WTC11 (cell line): Measurements from ENCODE around the gene ATP6V0E1. TPM values are rescaled to one million over a fixed set of nuclear protein-coding genes. Genes with fewer than 3 reads are reported as not detected.

Source experiments
- ATAC-seq: fragments of 200-7000 bp; cut with Tn5 transposase; 2 replicates; pipeline ENCODE4 v1.10.0; 2021; ENCODE audit warnings: mild to moderate bottlenecking, moderate library complexity
- CTCF ChIA-PET: fragments of 300-600 bp; sonication (Branson Sonifier 250); formaldehyde crosslinking; loops from one replicate; lab custom pipeline; 2021; ENCODE audit warnings: antibody characterized with exemption; lab: Charles Lee
- POLR2A ChIA-PET: fragments of 350-600 bp; sonication (Branson Sonifier 250); formaldehyde crosslinking; loops from one replicate; lab custom pipeline; 2021; ENCODE audit warnings: antibody characterized with exemption; lab: Charles Lee
- DNase-seq: peaks from one replicate; pipeline ENCODE4 v3.0.0; 2021; ENCODE audit warnings: low spot score
- H3K27ac Mint-ChIP-seq: 2 replicates; pipeline ENCODE4 v1.8.0; 2021; ENCODE audit warnings: mixed read lengths
- H3K27me3 Mint-ChIP-seq: 2 replicates; pipeline ENCODE4 v1.8.0; 2021; ENCODE audit warnings: low read depth, mild to moderate bottlenecking, moderate library complexity, mixed read lengths
- H3K36me3 Mint-ChIP-seq: 2 replicates; pipeline ENCODE4 v1.8.0; 2021; ENCODE audit warnings: mixed read lengths
- H3K4me1 Mint-ChIP-seq: 2 replicates; pipeline ENCODE4 v1.8.0; 2022; ENCODE audit warnings: mixed read lengths
- H3K4me3 Mint-ChIP-seq: 2 replicates; pipeline ENCODE4 v1.8.0; 2021; ENCODE audit warnings: mild to moderate bottlenecking, moderate library complexity, mixed read lengths
- H3K9me3 Mint-ChIP-seq: 2 replicates; pipeline ENCODE4 v1.8.0; 2021; ENCODE audit warnings: mixed read lengths
- AFF4 ChIP-seq: sonication (generic); formaldehyde crosslinking; IDR thresholded peaks from 2 replicates; pipeline ENCODE4 v1.8.1; 2023; ENCODE audit warnings: mild to moderate bottlenecking, missing genetic modification reagents, borderline replicate concordance
- ATF1 ChIP-seq: sonication (generic); formaldehyde crosslinking; IDR thresholded peaks from 2 replicates; pipeline ENCODE4 v1.8.1; 2023; ENCODE audit warnings: mild to moderate bottlenecking, moderate library complexity, missing genetic modification reagents
- ELF4 ChIP-seq: sonication (generic); formaldehyde crosslinking; IDR thresholded peaks from 2 replicates; pipeline ENCODE4 v1.8.1; 2022; ENCODE audit warnings: low read depth, mild to moderate bottlenecking, moderate library complexity, missing genetic modification reagents
- ERG ChIP-seq: fragments of 250-450 bp; sonication (Bioruptor Pico); IDR thresholded peaks from 2 replicates; pipeline ENCODE4 v1.8.0; 2021; ENCODE audit warnings: mild to moderate bottlenecking
- ESRRA ChIP-seq: sonication (generic); formaldehyde crosslinking; IDR thresholded peaks from 2 replicates; pipeline ENCODE4 v1.8.1; 2022; ENCODE audit warnings: mild to moderate bottlenecking, missing genetic modification reagents, borderline replicate concordance
- FOXP4 ChIP-seq: sonication (generic); formaldehyde crosslinking; IDR thresholded peaks from 2 replicates; pipeline ENCODE4 v1.8.0; 2022; ENCODE audit warnings: mild to moderate bottlenecking, missing genetic modification reagents
- JUN ChIP-seq: sonication (generic); formaldehyde crosslinking; IDR thresholded peaks from 2 replicates; pipeline ENCODE4 v1.8.0; 2023; ENCODE audit warnings: mild to moderate bottlenecking, missing genetic modification reagents
- NFATC4 ChIP-seq: fragments of 250-450 bp; sonication (Bioruptor Pico); IDR thresholded peaks from 2 replicates; pipeline ENCODE4 v1.9.0; 2021; ENCODE audit warnings: mild to moderate bottlenecking
- NR2C2 ChIP-seq: sonication (generic); formaldehyde crosslinking; IDR thresholded peaks from 2 replicates; pipeline ENCODE4 v1.8.0; 2022; ENCODE audit warnings: mild to moderate bottlenecking, missing genetic modification reagents
- TCF7 ChIP-seq: sonication (generic); formaldehyde crosslinking; IDR thresholded peaks from 2 replicates; pipeline ENCODE4 v1.8.0; 2022; ENCODE audit warnings: mild to moderate bottlenecking, low read depth, missing genetic modification reagents, moderate library complexity
- ZNF219 ChIP-seq: sonication (generic); formaldehyde crosslinking; IDR thresholded peaks from 2 replicates; pipeline ENCODE4 v1.8.0; 2023; ENCODE audit warnings: missing genetic modification reagents, mild to moderate bottlenecking, borderline replicate concordance
- total RNA-seq: library from RNA; stranded (reverse); gene quantifications from 3 replicates; pipeline ENCODE4 v1.2.3, GENCODE V29; 2021
- TF ChIP-seq, protein P1 (sequence below): sonication (generic); formaldehyde crosslinking; IDR thresholded peaks from 2 replicates; pipeline ENCODE4 v1.8.1; 2023; ENCODE audit warnings: mild to moderate bottlenecking, missing genetic modification reagents
- TF ChIP-seq, protein P2 (sequence below): fragments of 250-450 bp; sonication (Bioruptor Pico); IDR thresholded peaks from 2 replicates; pipeline ENCODE4 v1.9.0; 2021; ENCODE audit warnings: mild to moderate bottlenecking
- TF ChIP-seq, protein P3 (sequence below): sonication (generic); formaldehyde crosslinking; IDR thresholded peaks from 2 replicates; pipeline ENCODE4 v1.8.0; 2022; ENCODE audit warnings: mild to moderate bottlenecking, missing genetic modification reagents
- TF ChIP-seq, protein P4 (sequence below): sonication (generic); formaldehyde crosslinking; IDR thresholded peaks from 2 replicates; pipeline ENCODE4 v1.8.0; 2023; ENCODE audit warnings: mild to moderate bottlenecking, missing genetic modification reagents

The ATP6V0E1 gene
- total RNA-seq, 1 experiment from 2014 or later = 80.9 TPM

DNA sequence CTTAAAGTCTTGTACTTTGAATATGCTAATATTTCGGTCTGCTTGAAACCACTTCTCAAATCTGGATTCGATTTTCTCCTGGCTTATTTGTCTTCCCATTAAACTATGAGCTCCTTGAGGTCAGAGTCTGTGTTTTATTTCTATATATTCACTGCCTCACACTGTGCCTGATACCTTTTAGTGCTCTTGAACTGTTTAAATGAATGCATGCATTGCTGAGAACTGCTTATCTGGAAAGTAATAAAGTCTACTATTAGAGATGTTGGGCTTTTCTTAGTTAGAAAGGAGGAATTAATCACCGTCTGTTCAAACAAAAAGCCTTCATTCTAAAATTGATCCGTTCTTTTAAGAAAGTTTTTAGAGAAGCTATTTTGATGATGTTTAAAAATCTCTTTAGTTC, 78.6 kb downstream of the ATP6V0E1 start (continued):
- no peak for TF ChIP-seq ZNF219 (CRISPR knock-in tag)
- TF ChIP-seq, protein P1, sequence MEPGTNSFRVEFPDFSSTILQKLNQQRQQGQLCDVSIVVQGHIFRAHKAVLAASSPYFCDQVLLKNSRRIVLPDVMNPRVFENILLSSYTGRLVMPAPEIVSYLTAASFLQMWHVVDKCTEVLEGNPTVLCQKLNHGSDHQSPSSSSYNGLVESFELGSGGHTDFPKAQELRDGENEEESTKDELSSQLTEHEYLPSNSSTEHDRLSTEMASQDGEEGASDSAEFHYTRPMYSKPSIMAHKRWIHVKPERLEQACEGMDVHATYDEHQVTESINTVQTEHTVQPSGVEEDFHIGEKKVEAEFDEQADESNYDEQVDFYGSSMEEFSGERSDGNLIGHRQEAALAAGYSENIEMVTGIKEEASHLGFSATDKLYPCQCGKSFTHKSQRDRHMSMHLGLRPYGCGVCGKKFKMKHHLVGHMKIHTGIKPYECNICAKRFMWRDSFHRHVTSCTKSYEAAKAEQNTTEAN (CRISPR knock-in tag) = no peak
- no peak for TF ChIP-seq NFATC4 (CRISPR knock-in tag)
- no peak for TF ChIP-seq JUN (CRISPR knock-in tag)
- TF ChIP-seq ESRRA (CRISPR knock-in tag) = no peak
- TF ChIP-seq ATF1 (CRISPR knock-in tag) = no peak
- no peak for TF ChIP-seq AFF4 (CRISPR knock-in tag)

DNA sequence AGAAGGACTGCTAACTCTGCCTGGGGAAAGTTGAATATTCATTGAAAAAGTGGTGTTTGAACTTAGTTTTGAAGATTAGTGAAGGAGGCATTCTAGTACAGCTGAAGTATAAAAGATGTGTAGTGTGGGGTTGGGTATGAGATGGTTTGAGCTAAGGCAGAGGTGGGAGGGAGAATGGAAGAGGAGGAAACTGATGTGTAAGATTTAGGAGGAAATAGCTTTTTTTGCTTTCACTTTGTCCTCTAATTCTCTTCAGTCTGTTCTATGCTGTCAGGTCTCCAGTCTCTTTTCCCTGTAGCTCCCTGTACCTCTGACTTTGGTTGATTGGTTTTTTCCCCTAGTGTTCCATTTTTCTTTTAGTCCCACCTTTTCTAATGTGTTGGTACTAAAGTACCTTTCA, 81.6 kb downstream of the ATP6V0E1 start:
- ATAC-seq (no peak), DNase-seq (no peak)
- H3K9me3 Mint-ChIP-seq = 0 out of 2 replicates have a peak, but pooled peaks cover 4% of the 10 kb centered on the region
- H3K4me3 Mint-ChIP-seq = no peak overlapping the region
- TF ChIP-seq ERG (CRISPR knock-in tag) = no peak
- no peak for TF ChIP-seq ZNF219 (CRISPR knock-in tag)
- no peak for TF ChIP-seq NR2C2 (CRISPR knock-in tag)
- no peak for TF ChIP-seq ELF4
- H3K4me1 Mint-ChIP-seq = no peaks in the 10 kb centered on the region
- CTCF ChIA-PET = no interaction called here
- no peaks in the 10 kb centered on the region for H3K27me3 Mint-ChIP-seq
- no peak overlapping the region for H3K27ac Mint-ChIP-seq
- H3K36me3 Mint-ChIP-seq = no peaks in the 10 kb centered on the region
- POLR2A ChIA-PET = no interaction called here

- CTCF ChIA-PET = no interaction called here
- TF ChIP-seq FOXP4 = no peak
- TF ChIP-seq, protein P2, sequence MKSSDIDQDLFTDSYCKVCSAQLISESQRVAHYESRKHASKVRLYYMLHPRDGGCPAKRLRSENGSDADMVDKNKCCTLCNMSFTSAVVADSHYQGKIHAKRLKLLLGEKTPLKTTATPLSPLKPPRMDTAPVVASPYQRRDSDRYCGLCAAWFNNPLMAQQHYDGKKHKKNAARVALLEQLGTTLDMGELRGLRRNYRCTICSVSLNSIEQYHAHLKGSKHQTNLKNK (CRISPR knock-in tag) = no peak
- TF ChIP-seq, protein P3, sequence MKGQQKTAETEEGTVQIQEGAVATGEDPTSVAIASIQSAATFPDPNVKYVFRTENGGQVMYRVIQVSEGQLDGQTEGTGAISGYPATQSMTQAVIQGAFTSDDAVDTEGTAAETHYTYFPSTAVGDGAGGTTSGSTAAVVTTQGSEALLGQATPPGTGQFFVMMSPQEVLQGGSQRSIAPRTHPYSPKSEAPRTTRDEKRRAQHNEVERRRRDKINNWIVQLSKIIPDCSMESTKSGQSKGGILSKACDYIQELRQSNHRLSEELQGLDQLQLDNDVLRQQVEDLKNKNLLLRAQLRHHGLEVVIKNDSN (CRISPR knock-in tag) = no peak
- no peak for TF ChIP-seq TCF7
- TF ChIP-seq, protein P4, sequence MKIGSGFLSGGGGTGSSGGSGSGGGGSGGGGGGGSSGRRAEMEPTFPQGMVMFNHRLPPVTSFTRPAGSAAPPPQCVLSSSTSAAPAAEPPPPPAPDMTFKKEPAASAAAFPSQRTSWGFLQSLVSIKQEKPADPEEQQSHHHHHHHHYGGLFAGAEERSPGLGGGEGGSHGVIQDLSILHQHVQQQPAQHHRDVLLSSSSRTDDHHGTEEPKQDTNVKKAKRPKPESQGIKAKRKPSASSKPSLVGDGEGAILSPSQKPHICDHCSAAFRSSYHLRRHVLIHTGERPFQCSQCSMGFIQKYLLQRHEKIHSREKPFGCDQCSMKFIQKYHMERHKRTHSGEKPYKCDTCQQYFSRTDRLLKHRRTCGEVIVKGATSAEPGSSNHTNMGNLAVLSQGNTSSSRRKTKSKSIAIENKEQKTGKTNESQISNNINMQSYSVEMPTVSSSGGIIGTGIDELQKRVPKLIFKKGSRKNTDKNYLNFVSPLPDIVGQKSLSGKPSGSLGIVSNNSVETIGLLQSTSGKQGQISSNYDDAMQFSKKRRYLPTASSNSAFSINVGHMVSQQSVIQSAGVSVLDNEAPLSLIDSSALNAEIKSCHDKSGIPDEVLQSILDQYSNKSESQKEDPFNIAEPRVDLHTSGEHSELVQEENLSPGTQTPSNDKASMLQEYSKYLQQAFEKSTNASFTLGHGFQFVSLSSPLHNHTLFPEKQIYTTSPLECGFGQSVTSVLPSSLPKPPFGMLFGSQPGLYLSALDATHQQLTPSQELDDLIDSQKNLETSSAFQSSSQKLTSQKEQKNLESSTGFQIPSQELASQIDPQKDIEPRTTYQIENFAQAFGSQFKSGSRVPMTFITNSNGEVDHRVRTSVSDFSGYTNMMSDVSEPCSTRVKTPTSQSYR (CRISPR knock-in tag) = no peak
- no peak for DNase-seq
- no peaks in the 10 kb centered on the region for H3K36me3 Mint-ChIP-seq
- H3K27me3 Mint-ChIP-seq = no peaks in the 10 kb centered on the region; the same call in 1 of the 2 replicates
- H3K9me3 Mint-ChIP-seq = no peaks in the 10 kb centered on the region
- H3K27ac Mint-ChIP-seq = no peak overlapping the region
- POLR2A ChIA-PET = no interaction called here
- no peak for ATAC-seq
- H3K4me1 Mint-ChIP-seq = no peaks in the 10 kb centered on the region
- no peak overlapping the region for H3K4me3 Mint-ChIP-seq
These were observed 86.1 kb downstream of the ATP6V0E1 start for GRCh38 chr5:173069671-173070070.
